GM18526 (cell line): ENCODE measurements around the gene IRF8.
A peak's percentile ranks its signal among the peaks of the same experiment; 100 is the strongest.

Source experiments
- POLR2A ChIP-seq: IDR thresholded peaks from 3 replicates; pipeline ENCODE4 v1.6.1; 2011; ENCODE audit not compliant: insufficient read length; ENCODE audit errors: extremely low read depth

The IRF8 gene, protein sequence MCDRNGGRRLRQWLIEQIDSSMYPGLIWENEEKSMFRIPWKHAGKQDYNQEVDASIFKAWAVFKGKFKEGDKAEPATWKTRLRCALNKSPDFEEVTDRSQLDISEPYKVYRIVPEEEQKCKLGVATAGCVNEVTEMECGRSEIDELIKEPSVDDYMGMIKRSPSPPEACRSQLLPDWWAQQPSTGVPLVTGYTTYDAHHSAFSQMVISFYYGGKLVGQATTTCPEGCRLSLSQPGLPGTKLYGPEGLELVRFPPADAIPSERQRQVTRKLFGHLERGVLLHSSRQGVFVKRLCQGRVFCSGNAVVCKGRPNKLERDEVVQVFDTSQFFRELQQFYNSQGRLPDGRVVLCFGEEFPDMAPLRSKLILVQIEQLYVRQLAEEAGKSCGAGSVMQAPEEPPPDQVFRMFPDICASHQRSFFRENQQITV

DNA sequence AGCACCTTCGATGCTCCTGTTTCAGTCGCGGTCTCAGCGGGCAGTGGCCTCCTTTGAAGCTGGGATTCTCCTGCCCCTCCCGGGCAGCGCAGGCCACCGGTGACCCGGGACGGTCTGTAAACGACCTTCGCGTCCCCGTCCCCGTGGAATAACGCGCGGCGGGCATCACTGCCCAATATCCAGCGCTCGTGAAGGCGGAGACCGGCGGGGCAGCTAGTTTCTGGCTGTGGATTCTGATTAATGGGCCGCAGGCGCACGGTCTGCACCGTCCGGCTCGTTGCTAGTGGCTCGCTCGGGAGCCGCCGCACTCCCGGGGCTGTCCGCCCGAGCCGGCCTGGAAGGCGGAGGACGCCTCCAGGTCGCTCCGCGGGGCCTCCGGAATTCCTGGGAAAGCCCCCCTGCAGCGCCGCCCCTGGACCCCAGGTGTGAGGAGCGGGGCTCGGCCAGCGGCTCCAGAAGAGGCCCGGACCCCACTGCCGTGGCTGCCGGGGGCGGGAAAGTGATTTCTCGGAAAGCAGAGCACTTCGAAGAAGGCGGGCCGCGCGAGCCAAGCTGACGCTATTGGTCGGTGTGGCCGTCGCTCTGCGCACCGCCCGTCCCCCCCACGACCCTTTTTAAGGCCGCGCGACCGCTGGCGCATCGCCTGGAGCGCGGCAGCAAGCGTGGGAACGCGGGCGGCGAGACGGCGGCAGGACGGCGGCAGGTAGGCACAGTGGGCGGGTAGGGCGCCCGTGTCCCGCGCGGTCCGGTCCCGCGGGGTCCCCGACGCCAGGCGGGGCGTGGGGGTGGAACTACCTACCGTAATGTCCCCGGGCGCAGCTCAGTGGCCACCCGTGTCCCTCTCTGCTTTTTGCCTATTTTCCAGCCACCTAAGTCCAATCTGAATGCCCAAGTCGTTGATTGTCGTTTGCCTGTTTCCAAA lies at the start of gene IRF8:
Gene IRF8, plus strand, starts transcription at position 642 of the 922 bp plus-strand sequence. CDS start 3,854 bp downstream, outside the sequence.
- TF ChIP-seq POLR2A = peak; percentile 99

DNA sequence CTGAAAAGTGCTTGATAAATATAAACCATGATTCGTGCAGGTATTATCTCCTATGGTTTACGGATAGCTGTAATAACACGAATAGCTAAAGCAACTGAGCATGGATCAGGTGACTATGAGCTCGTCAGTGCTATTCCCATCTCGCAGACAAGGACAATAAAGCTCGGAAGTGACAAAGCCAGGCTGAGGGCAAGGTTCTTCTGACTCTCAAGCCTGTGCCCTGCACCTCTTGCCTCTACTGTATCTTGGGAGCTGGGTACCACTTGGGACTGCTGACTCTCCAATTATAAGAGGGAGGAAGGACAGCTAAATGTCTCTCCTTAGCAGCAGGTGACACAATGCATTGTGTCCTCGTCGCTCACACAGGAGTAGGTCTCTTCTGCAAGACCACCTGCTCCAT lies 49.6 kb upstream of the IRF8 start:
- TF ChIP-seq POLR2A = no peak

DNA sequence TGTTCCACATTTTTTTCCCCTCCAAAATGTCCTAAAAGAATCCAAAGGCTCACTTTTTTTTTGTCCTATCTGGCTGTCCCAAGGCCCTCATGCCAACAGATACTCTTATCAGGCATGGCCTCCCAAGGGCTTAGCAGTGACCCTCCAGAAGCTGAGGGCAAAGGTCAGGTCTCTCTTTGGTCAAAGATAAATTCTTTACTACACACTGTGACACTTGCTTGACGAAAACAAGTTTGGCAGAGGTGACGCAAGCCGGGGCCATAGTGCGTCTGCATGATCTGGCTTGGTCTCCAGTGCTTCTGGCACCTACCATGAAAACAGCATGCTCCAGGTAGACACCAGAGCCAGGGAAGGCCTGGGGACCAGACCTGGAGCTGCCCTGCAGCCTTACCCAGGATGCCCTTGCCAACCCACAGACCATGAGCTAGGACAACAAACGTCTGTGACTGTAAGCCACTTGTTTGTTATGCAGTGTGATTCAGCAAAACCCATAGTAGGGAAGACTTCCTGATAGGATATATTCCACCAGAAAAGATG lies 48.5 kb upstream of the IRF8 start:
- no peak for TF ChIP-seq POLR2A

DNA sequence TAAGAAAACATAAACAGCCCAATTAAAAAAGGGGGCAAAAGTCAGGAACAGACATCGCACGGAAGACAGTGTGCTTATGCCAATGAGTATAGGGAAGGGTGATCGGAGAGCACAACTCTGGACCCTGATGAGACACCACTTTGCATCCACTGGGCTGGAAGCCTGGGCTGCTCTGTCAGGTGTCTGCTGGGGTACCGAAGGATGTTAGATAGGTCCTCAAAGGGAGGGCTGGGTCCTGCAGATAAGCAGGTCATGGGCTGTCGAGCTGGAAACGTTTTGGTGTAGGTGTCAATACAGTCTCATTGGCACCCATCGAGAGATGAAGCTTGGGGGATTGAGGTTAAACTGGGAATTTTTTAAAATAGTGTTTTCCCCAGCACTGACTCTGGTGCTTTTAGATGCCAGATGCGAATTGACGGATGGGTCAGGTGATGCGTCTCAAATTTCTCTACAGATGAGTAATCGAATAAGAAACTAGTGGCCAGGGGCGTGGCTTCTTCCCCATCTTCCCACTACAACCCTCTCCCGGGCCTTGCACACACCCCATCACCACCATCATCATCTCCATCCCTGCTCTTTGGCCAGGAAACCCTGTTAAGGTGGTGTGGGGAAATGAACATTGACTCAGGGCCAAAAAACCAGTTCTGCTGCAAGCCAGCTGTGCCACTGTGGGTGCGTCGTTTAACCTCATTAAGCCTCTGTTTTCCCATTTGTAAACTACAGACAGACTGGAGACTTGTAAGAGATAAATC lies 47.8 kb upstream of the IRF8 start:
- no peak for TF ChIP-seq POLR2A

DNA sequence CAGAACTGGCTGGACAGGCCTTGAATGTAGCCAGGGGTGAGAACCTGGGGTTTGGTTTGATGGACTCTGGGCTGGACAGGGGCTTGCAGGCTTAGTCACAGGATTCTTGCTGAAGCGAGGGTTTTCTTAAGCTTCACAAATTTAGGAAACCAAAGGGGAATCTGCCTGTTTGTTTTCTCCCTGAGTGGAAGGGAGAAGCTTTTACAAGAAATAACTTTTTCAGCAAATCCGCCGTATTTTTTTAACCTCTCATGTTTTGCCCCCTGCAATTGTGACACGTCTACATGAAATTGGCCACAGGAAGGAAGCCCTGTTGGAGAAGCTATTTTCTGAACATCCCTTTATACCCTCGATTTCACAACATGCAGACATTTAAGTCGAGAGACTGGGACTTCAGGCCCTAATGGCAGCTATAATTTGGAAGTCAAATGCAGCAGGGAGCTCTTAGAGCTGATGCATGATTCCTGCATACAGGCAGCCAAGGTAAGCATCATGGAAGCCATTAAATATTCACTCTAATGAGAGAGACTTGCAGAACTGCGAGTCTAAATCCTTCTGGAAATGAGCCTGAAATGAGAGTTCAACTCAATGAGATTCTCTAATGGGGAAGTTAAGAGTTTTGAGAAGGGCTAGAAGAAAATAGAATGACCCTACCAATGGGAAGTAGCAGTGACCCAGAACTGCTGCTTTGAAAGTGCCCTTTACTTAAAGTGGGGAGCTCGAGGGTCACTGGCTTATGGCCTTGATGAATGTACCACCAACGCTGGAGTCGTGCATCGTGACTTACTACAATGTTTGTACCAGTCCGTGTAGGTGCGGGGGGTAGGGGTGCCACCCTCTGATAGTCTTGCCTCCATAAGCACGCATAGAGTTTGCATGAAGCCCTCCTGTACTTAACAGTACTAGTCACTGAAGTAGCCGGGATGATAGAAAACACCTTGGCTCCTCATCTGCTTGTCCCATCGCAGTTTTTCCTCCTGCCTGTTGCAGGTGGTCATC lies 45.1 kb upstream of the IRF8 start:
- no peak for TF ChIP-seq POLR2A

DNA sequence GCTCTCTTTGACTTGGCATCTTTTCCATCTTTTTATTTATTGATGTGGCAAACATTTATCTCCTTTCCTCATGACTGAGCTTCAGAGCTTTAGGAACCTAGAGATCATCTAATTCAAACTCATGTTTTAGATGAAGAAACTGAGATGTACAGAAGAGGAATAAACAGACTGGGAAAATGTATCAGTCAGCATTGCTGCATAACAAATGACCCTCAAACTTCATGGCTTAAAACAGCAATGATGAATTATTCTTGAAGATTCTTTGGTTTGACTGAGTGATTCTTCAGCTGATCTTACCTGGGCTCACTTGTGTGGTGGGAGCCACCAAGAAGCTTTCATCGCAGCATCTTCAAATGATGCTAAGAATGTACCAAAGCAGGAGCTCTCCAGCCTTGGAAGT lies 44.0 kb upstream of the IRF8 start:
- no peak for TF ChIP-seq POLR2A

DNA sequence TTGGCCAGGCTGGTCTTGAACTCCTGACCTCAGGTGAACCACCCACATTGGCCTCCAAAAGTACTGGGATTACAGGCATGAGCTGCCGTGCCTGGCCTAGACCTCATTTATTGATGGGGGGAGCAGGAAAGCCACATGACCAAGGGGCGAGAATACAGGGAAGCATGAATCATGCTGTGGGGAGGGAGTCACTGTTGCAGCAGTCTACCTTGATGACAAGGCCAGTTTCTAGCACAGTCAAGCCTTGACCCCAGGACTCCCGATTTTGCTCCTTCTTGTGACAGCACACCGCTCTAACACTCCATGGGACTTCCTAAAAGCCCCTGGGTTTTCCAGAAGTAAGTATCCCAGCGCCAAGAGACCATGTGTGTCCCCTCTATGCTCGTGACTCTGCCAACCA lies 42.9 kb upstream of the IRF8 start:
- TF ChIP-seq POLR2A = no peak

DNA sequence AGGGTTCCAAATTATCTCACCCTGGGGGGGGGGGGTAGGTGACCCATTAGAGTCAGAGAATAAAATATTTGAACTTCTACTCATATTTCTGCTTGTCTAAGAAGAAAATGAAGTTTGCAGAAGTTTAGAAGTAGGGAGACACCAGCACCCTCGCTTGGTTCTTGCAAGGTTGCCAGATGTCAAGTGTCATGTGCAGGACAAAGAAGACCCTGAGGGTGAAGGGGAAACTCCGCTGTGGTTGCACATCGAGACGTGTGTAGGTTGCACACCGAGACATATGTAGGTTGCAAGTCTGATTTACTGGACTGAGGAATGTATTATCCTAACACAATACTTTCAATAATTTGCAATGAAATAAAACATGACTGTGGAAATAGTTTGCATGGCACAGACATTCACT lies 42.4 kb upstream of the IRF8 start:
- TF ChIP-seq POLR2A = no peak

DNA sequence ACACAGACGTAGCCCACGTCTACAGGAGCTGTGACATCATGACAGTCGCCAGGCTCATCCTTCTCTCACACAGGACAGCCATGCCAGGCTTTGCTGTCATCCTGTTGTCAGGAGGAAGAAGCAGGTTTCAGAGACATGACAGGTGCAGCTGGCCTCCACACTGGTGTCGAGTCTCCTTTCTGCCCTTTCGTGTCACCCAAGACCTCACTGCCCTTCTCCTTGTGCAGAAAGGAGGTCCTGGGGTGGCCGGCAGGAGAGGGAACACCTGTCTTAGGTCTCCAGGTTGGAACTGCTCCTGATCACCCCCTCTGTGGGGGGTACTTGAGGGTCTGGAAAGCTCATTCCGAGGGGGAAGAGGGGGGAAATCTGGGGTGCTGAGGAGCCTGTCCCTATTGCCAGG lies 41.6 kb upstream of the IRF8 start:
- TF ChIP-seq POLR2A = no peak

DNA sequence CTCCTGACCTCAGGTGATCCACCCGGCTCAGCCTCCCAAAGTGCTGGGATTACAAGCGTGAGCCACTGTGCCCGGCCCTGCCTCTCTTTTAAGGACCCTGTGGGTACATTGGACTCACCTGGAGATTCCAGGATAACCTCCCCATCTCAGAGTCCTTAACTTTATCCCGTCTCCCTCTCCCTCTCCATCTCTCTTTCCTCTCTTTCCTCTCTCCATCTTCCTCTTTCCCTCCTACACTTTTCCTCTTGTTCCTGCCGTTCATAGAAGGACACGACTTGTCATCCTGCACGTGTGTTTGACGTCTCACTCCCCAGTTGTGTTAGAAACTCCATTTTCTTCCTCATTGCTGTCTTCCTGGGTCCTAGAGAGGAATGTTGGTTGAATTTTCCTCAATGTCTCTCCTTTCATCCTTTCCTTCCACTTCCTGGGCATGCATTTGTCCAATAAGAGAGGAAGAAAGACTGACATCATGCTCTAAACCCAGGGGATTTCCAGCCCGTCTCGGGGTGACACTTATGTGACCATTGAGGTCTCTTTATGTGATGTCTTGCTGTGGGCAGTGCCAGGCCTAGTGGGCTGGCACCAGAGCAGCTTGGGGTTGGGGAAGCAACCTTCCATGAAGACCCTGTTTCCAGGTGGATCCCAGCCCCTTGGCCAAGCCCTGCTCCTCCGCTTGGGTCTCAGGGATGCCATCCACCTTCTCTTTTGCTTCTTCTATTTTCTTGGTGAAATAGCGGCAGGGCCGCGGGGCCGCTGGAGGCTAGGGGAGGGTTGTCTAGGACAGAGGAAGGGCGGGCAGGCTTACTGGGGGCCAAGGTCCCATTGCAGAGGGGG lies 39.8 kb upstream of the IRF8 start:
- no peak for TF ChIP-seq POLR2A

DNA sequence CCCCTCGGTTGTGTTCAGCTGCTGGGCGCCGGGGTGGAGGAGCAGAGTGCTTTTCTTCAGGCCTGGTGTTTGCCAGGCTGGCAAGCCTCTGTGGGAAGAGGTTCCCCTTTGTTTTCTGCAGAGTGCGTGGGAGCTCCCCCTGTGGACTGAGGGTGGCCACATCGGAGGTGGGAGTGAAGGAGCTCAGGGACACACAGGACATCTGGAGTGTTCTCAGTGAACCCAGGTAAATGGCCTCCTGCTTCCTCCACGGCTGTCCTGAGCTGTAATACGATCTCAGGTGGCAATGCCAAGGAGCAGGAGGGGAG lies 39.2 kb upstream of the IRF8 start:
- TF ChIP-seq POLR2A = no peak

DNA sequence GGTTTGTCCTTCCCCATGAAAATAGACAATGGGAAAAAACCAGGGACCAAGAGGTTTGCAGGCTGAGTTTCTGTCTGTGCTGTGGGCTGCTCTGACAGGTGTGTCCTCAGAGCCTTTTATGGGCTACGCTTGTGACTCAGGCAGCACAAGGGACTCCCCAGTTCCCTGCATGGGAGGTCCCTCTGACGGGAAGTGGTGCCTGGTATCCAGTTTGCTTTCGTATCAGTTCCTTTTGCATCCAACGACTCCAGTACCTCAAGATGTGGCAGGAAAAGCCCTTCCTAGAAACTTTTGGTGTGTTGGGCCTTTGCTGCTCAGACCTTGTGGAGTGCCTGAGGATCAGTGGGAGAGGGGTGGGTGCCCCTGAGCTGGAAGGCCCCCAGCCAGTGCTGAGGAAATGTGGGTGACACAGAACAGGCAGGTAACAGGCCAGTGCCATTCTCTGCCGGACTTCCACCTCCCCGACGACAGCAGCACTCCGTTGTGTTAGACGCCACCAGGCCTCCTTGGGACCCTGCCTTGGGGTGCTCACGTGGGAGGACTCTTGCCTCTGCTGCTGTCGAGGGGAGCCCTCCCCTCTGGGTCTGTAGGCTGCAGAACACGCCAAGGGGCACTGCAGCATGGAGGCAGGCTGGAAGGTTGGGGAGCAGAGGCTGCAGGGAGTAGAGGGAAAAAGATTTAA lies 38.4 kb upstream of the IRF8 start:
- TF ChIP-seq POLR2A = no peak
